ENCODE data around the gene MAST4.

The MAST4 gene

GRCh38 chr5:67011422-67011821 lies 415.2 kb downstream of the MAST4 start:
- no peaks in the 10 kb centered on the region for H3F3A ChIP-seq (ENCODE audit: insufficient read depth, low read length)
- no peak for DNase-seq
- H3K27ac ChIP-seq (ENCODE audit: low read length) = no peak overlapping the region
- H3K79me2 ChIP-seq (ENCODE audit: low read length) = no peaks in the 10 kb centered on the region
- no peak overlapping the region for H2AFZ ChIP-seq (ENCODE audit: low read length)
- TF ChIP-seq, protein P1, sequence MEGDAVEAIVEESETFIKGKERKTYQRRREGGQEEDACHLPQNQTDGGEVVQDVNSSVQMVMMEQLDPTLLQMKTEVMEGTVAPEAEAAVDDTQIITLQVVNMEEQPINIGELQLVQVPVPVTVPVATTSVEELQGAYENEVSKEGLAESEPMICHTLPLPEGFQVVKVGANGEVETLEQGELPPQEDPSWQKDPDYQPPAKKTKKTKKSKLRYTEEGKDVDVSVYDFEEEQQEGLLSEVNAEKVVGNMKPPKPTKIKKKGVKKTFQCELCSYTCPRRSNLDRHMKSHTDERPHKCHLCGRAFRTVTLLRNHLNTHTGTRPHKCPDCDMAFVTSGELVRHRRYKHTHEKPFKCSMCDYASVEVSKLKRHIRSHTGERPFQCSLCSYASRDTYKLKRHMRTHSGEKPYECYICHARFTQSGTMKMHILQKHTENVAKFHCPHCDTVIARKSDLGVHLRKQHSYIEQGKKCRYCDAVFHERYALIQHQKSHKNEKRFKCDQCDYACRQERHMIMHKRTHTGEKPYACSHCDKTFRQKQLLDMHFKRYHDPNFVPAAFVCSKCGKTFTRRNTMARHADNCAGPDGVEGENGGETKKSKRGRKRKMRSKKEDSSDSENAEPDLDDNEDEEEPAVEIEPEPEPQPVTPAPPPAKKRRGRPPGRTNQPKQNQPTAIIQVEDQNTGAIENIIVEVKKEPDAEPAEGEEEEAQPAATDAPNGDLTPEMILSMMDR (IDR thresholded peaks at IDR 0.05; ENCODE audit: low read length) = no peak
- TF ChIP-seq EZH2phosphoT487 (IDR thresholded peaks at IDR 0.05; ENCODE audit: low read length) (no peak), EZH2 (optimal IDR thresholded peaks at IDR 0.05; ENCODE audit: low read depth, low read length) (no peak)
- H3K4me1 ChIP-seq (ENCODE audit: low read length) = no peaks in the 10 kb centered on the region; the same call in 1 of the 2 replicates
- no peak overlapping the region for H3K4me2 ChIP-seq (ENCODE audit: low read depth, low read length)
- H3K9me3 ChIP-seq (replicated peaks; ENCODE audit: insufficient read depth, low read length) = no peaks in the 10 kb centered on the region
- no peaks in the 10 kb centered on the region for H3K9me2 ChIP-seq (replicated peaks; ENCODE audit: insufficient read depth, low read length)
- H3K27me3 ChIP-seq (replicated peaks; ENCODE audit: insufficient read depth, low read length) = no peaks in the 10 kb centered on the region
- no peak overlapping the region for H3K9ac ChIP-seq (ENCODE audit: low read length)
- H3K36me3 ChIP-seq (replicated peaks; ENCODE audit: insufficient read depth, low read length) = no peaks in the 10 kb centered on the region
- no peak overlapping the region for H3K4me3 ChIP-seq (ENCODE audit: low read length)
- H4K20me1 ChIP-seq (ENCODE audit: insufficient read depth, low read length) = no peaks in the 10 kb centered on the region

GRCh38 chr5:67012171-67012570 lies 416.0 kb downstream of the MAST4 start:
- Histone ChIP-seq H3K9me3 (replicated peaks; ENCODE audit: insufficient read depth, low read length) (no peaks in the 10 kb centered on the region), H3K9me2 (replicated peaks; ENCODE audit: insufficient read depth, low read length) (no peaks in the 10 kb centered on the region), H2AFZ (ENCODE audit: low read length) (no peak overlapping the region), H3K27ac (ENCODE audit: low read length) (no peak overlapping the region), H3K4me2 (ENCODE audit: low read depth, low read length) (no peak overlapping the region), H3K36me3 (replicated peaks; ENCODE audit: insufficient read depth, low read length) (no peaks in the 10 kb centered on the region), H3F3A (ENCODE audit: insufficient read depth, low read length) (no peaks in the 10 kb centered on the region), H3K9ac (ENCODE audit: low read length) (no peak overlapping the region), H4K20me1 (ENCODE audit: insufficient read depth, low read length) (no peaks in the 10 kb centered on the region), H3K79me2 (ENCODE audit: low read length) (no peaks in the 10 kb centered on the region), H3K27me3 (replicated peaks; ENCODE audit: insufficient read depth, low read length) (no peaks in the 10 kb centered on the region), H3K4me1 (ENCODE audit: low read length) (no peaks in the 10 kb centered on the region; the same call in 1 of the 2 replicates), H3K4me3 (ENCODE audit: low read length) (no peak overlapping the region)
- DNase-seq = no peak
- TF ChIP-seq EZH2phosphoT487 (IDR thresholded peaks at IDR 0.05; ENCODE audit: low read length) = no peak
- no peak for TF ChIP-seq EZH2 (optimal IDR thresholded peaks at IDR 0.05; ENCODE audit: low read depth, low read length)
- TF ChIP-seq, protein P1 (IDR thresholded peaks at IDR 0.05; ENCODE audit: low read length) = no peak

DNA sequence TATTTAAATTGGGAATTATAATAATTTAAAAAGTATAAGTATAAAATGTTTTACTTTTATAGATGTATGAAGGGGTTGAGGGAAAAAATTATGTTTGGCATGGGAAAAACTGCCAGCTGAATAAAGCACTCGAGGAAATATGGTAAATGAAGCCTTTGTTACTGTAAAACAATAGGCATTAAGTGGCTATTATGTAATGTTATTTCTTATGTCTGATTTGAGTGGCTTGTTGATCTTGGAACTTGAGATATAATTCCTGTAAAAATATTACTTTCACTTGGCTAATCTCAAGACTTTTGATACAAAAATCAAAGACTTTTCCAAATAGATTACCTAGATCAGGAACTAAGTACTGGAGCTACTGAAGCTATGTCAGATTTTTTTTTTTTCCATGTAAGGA lies 417.5 kb downstream of the MAST4 start:
- H3K36me3 ChIP-seq (replicated peaks; ENCODE audit: insufficient read depth, low read length) = no peaks in the 10 kb centered on the region
- H3K4me3 ChIP-seq (ENCODE audit: low read length) = no peak overlapping the region
- no peaks in the 10 kb centered on the region for H3K9me2 ChIP-seq (replicated peaks; ENCODE audit: insufficient read depth, low read length)
- H3K27ac ChIP-seq (ENCODE audit: low read length) = no peak overlapping the region
- H3K27me3 ChIP-seq (replicated peaks; ENCODE audit: insufficient read depth, low read length) = no peaks in the 10 kb centered on the region
- no peaks in the 10 kb centered on the region for H3F3A ChIP-seq (ENCODE audit: insufficient read depth, low read length)
- no peaks in the 10 kb centered on the region; the same call in 1 of the 2 replicates for H3K4me1 ChIP-seq (ENCODE audit: low read length)
- H3K4me2 ChIP-seq (ENCODE audit: low read depth, low read length) = no peak overlapping the region
- H3K79me2 ChIP-seq (ENCODE audit: low read length) = no peaks in the 10 kb centered on the region
- DNase-seq = no peak
- TF ChIP-seq EZH2phosphoT487 (IDR thresholded peaks at IDR 0.05; ENCODE audit: low read length) = no peak
- no peak overlapping the region for H3K9ac ChIP-seq (ENCODE audit: low read length)
- H4K20me1 ChIP-seq (ENCODE audit: insufficient read depth, low read length) = no peaks in the 10 kb centered on the region
- no peak overlapping the region for H2AFZ ChIP-seq (ENCODE audit: low read length)
- no peaks in the 10 kb centered on the region for H3K9me3 ChIP-seq (replicated peaks; ENCODE audit: insufficient read depth, low read length)

DNA sequence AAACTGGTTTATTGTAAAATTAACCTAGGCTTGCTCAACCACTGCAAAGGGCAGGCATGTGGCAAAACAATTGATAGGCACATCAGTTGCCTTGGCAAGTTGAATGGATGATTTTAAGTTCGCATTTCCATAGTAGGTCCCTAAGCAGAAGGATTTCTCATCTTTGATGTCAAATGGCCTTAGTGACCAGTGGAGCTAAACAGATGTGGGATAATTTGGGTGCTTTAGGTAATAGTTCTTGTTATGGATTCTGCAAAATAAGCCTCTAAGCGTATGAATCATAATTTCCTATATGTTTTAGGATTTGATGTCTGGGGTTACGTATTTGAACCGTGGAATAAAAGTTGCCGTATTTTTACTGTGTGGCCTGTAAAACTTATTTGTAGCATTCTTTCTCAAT lies 418.0 kb downstream of the MAST4 start:
- H3K4me2 ChIP-seq (ENCODE audit: low read depth, low read length) = no peak overlapping the region
- no peaks in the 10 kb centered on the region for H3K36me3 ChIP-seq (replicated peaks; ENCODE audit: insufficient read depth, low read length)
- H4K20me1 ChIP-seq (ENCODE audit: insufficient read depth, low read length) = no peaks in the 10 kb centered on the region
- no peaks in the 10 kb centered on the region for H3K9me3 ChIP-seq (replicated peaks; ENCODE audit: insufficient read depth, low read length)
- no peaks in the 10 kb centered on the region; the same call in 1 of the 2 replicates for H3K4me1 ChIP-seq (ENCODE audit: low read length)
- H3K9ac ChIP-seq (ENCODE audit: low read length) = no peak overlapping the region
- no peaks in the 10 kb centered on the region for H3K27me3 ChIP-seq (replicated peaks; ENCODE audit: insufficient read depth, low read length)
- no peaks in the 10 kb centered on the region for H3K9me2 ChIP-seq (replicated peaks; ENCODE audit: insufficient read depth, low read length)
- no peak for DNase-seq
- TF ChIP-seq EZH2phosphoT487 (IDR thresholded peaks at IDR 0.05; ENCODE audit: low read length) (no peak), EZH2 (optimal IDR thresholded peaks at IDR 0.05; ENCODE audit: low read depth, low read length) (no peak)
- TF ChIP-seq, protein P1 (IDR thresholded peaks at IDR 0.05; ENCODE audit: low read length) = no peak
- H3K27ac ChIP-seq (ENCODE audit: low read length) = no peak overlapping the region
- H3K79me2 ChIP-seq (ENCODE audit: low read length) = no peaks in the 10 kb centered on the region
- H2AFZ ChIP-seq (ENCODE audit: low read length) = no peak overlapping the region
- no peaks in the 10 kb centered on the region for H3F3A ChIP-seq (ENCODE audit: insufficient read depth, low read length)
- H3K4me3 ChIP-seq (ENCODE audit: low read length) = no peak overlapping the region

All from MM.1S (cell line).